RWPE2 (cell line): ENCODE results near the gene RGS6.
A peak's percentile ranks its signal among the peaks of the same experiment; 100 is the strongest.

ENCODE experiments used
- ATAC-seq: fragments of 200-7000 bp; cut with Tn5 transposase; 3 replicates; pipeline ENCODE4 v1.9.1; 2021; ENCODE audit warnings: low read depth
- DNase-seq: peaks from one replicate; pipeline ENCODE4 v3.0.0-alpha.2; 2020; ENCODE audit warnings: low spot score
- H3K27ac ChIP-seq: fragments of 450-650 bp; 2 replicates; pipeline ENCODE4 v1.5.1; 2017; ENCODE audit warnings: mild to moderate bottlenecking; ENCODE audit not compliant: poor library complexity, severe bottlenecking
- H3K27me3 ChIP-seq: fragments of 250-450 bp; sonication (Bioruptor Pico); 2 replicates; pipeline ENCODE4 v1.5.1; 2021; ENCODE audit warnings: mild to moderate bottlenecking, moderate library complexity; ENCODE audit not compliant: insufficient read depth, poor library complexity, severe bottlenecking
- H3K36me3 ChIP-seq: fragments of 250-450 bp; sonication (Bioruptor Pico); 2 replicates; pipeline ENCODE4 v1.5.1; 2020; ENCODE audit warnings: low read depth, mild to moderate bottlenecking, moderate library complexity
- H3K4me1 ChIP-seq: fragments of 250-450 bp; sonication (Bioruptor Pico); 2 replicates; pipeline ENCODE4 v1.5.1; 2021; ENCODE audit warnings: mild to moderate bottlenecking, moderate library complexity; ENCODE audit not compliant: insufficient read depth, poor library complexity, severe bottlenecking
- H3K4me3 ChIP-seq: fragments of 250-450 bp; sonication (Bioruptor Pico); 2 replicates; pipeline ENCODE4 v1.5.1; 2021; ENCODE audit warnings: mild to moderate bottlenecking, moderate library complexity; ENCODE audit not compliant: severe bottlenecking
- H3K9me3 ChIP-seq: fragments of 250-450 bp; sonication (Bioruptor Pico); 2 replicates; pipeline ENCODE4 v1.5.1; 2021; ENCODE audit warnings: mild to moderate bottlenecking, moderate library complexity; ENCODE audit not compliant: severe bottlenecking
- TF ChIP-seq, protein P1 (sequence below): fragments of 450-650 bp; IDR thresholded peaks from one replicate; pipeline ENCODE4 v1.5.1; 2017; ENCODE audit warnings: mild to moderate bottlenecking, moderate library complexity; ENCODE audit not compliant: poor library complexity, severe bottlenecking

The RGS6 gene

GRCh38 chr14:72023128-72024042 is 91.2 kb downstream of the RGS6 start:
- H3K36me3 ChIP-seq = no peaks in the 10 kb centered on the region
- ATAC-seq = peak; percentile 56
- H3K9me3 ChIP-seq = no peaks in the 10 kb centered on the region
- no peak for DNase-seq
- H3K27me3 ChIP-seq = peaks cover 14% of the 10 kb centered on the region
- TF ChIP-seq, protein P1, sequence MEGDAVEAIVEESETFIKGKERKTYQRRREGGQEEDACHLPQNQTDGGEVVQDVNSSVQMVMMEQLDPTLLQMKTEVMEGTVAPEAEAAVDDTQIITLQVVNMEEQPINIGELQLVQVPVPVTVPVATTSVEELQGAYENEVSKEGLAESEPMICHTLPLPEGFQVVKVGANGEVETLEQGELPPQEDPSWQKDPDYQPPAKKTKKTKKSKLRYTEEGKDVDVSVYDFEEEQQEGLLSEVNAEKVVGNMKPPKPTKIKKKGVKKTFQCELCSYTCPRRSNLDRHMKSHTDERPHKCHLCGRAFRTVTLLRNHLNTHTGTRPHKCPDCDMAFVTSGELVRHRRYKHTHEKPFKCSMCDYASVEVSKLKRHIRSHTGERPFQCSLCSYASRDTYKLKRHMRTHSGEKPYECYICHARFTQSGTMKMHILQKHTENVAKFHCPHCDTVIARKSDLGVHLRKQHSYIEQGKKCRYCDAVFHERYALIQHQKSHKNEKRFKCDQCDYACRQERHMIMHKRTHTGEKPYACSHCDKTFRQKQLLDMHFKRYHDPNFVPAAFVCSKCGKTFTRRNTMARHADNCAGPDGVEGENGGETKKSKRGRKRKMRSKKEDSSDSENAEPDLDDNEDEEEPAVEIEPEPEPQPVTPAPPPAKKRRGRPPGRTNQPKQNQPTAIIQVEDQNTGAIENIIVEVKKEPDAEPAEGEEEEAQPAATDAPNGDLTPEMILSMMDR = no peak
- H3K27ac ChIP-seq = peak overlapping the region; percentile 45
- H3K4me1 ChIP-seq = peaks cover 13% of the 10 kb centered on the region
- H3K4me3 ChIP-seq = no peak overlapping the region

- DNase-seq (no peak), ATAC-seq (peak; percentile 28; the same call in 1 of the 3 replicates)
- H3K4me3 ChIP-seq = no peak overlapping the region
- TF ChIP-seq, protein P1 = peak; percentile 35
- H3K4me1 ChIP-seq = peaks cover 13% of the 10 kb centered on the region
- peaks cover 16% of the 10 kb centered on the region for H3K27me3 ChIP-seq
- no peaks in the 10 kb centered on the region for H3K9me3 ChIP-seq
- H3K36me3 ChIP-seq = no peaks in the 10 kb centered on the region
- H3K27ac ChIP-seq = peak overlapping the region; percentile 45
Observed at GRCh38 chr14:72024043-72024407, 91.8 kb downstream of the RGS6 start.

GRCh38 chr14:72024504-72024903 is 92.3 kb downstream of the RGS6 start:
- ATAC-seq (no peak), DNase-seq (no peak)
- TF ChIP-seq, protein P1 = no peak
- Histone ChIP-seq H3K4me1 (peaks cover 13% of the 10 kb centered on the region), H3K27me3 (peaks cover 12% of the 10 kb centered on the region), H3K9me3 (no peaks in the 10 kb centered on the region), H3K27ac (no peak overlapping the region), H3K4me3 (no peak overlapping the region), H3K36me3 (no peaks in the 10 kb centered on the region)

DNA sequence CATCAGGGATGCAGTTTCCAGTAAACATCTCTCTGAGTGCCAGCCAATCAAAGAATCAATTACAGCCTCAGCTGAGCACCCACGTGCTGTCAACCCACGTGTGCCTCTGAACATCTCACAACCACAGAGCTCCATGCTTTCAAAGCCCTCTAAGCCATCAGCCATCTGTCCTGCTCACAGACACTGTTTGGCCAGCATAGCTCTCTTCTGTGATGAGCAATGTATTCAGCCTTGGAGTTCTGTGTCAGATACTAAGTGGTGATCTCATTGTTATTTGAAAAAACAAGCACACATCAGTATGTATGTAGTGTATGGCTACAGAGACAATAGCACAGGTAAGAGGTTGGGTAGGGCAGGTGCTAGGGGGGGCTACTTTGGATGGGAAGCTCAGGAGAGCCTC is 94.3 kb downstream of the RGS6 start:
- DNase-seq (no peak), ATAC-seq (no peak; the same call in 2 of the 3 replicates)
- Histone ChIP-seq H3K9me3 (no peaks in the 10 kb centered on the region), H3K27ac (no peak overlapping the region), H3K4me1 (peaks cover 13% of the 10 kb centered on the region), H3K4me3 (no peak overlapping the region), H3K27me3 (peaks cover 14% of the 10 kb centered on the region), H3K36me3 (no peaks in the 10 kb centered on the region)
- TF ChIP-seq, protein P1 = no peak

GRCh38 chr14:72027061-72027460 is 94.8 kb downstream of the RGS6 start:
- no peaks in the 10 kb centered on the region for H3K36me3 ChIP-seq
- ATAC-seq = no peak

More at GRCh38 chr14:72027061-72027460, 94.8 kb downstream of the RGS6 start:
- H3K4me1 ChIP-seq = peaks cover 13% of the 10 kb centered on the region
- H3K27me3 ChIP-seq = peaks cover 14% of the 10 kb centered on the region
- H3K9me3 ChIP-seq = no peaks in the 10 kb centered on the region
- TF ChIP-seq, protein P1 = no peak
- no peak overlapping the region for H3K4me3 ChIP-seq
- no peak overlapping the region for H3K27ac ChIP-seq
- DNase-seq = no peak
